ENCODE results near the gene LHFPL6.

The LHFPL6 gene

GRCh38 chr13:39353988-39354387 is 249.0 kb downstream of the LHFPL6 start:
- Histone ChIP-seq H3K36me3 (replicated peaks in 1 of 2; ENCODE audit: control insufficient read depth in 2 of 2, insufficient read depth in 2 of 2, low read length in 2 of 2) (no peaks in the 10 kb centered on the region), H3K4ac (ENCODE audit: low read length) (no peak overlapping the region), H3K4me3 (ENCODE audit: low read length in 2 of 2) (no peak overlapping the region), H2AFZ (ENCODE audit: low read length) (no peak overlapping the region), H3K18ac (ENCODE audit: low read length) (no peak overlapping the region), H3K4me1 (ENCODE audit: control insufficient read depth in 2 of 2, insufficient read depth in 1 of 2, low read depth in 1 of 2, low read length in 2 of 2) (peaks cover 2 to 15% of the 10 kb centered on the region in 2 donors), H3K14ac (ENCODE audit: low read length) (no peak overlapping the region), H3K9ac (ENCODE audit: low read depth, low read length, poor library complexity) (no peak overlapping the region), H2BK15ac (ENCODE audit: low read length) (no peak overlapping the region), H2BK120ac (ENCODE audit: low read depth, low read length) (no peak overlapping the region), H3K27me3 (ENCODE audit: control insufficient read depth in 3 of 3, insufficient read depth in 3 of 3, low read depth in 1 of 3, low read length in 3 of 3) (no peaks in the 10 kb centered on the region), H4K8ac (ENCODE audit: low read depth, low read length) (no peak overlapping the region), H3K23ac (ENCODE audit: low read depth, low read length, poor library complexity) (no peak overlapping the region), H2BK5ac (ENCODE audit: low read length) (no peak overlapping the region), H3K9me3 (replicated peaks in 1 of 2; ENCODE audit: control insufficient read depth in 2 of 2, insufficient read depth in 1 of 2, low read depth in 1 of 2, low read length in 2 of 2) (peaks cover 0 to 51% of the 10 kb centered on the region in 2 donors), H3K79me1 (ENCODE audit: low read depth, low read length) (no peaks in the 10 kb centered on the region), H3K4me2 (ENCODE audit: insufficient read depth, low read length, poor library complexity, severe bottlenecking) (no peak overlapping the region), H2AK5ac (ENCODE audit: low read depth, low read length) (no peak overlapping the region), H3K27ac (replicated peaks; ENCODE audit: low read length) (no peak overlapping the region), H2BK12ac (ENCODE audit: low read length) (no peak overlapping the region), H4K91ac (ENCODE audit: low read depth, low read length, poor library complexity) (no peak overlapping the region)
- DNase-seq (ENCODE audit: low spot score), result no peak
- no CpG with 5 or more reads among the region's 1 CpG for WGBS, 2 donors (ENCODE audit: extremely low coverage in 2 of 2, insufficient read length in 2 of 2, insufficient replicate concordance in 1 of 2)

- Histone ChIP-seq H2AK5ac (ENCODE audit: low read depth, low read length) (no peak overlapping the region), H3K23ac (ENCODE audit: low read depth, low read length, poor library complexity) (no peak overlapping the region), H2AFZ (ENCODE audit: low read length) (no peak overlapping the region), H3K4ac (ENCODE audit: low read length) (no peak overlapping the region), H3K27me3 (ENCODE audit: control insufficient read depth in 3 of 3, insufficient read depth in 3 of 3, low read depth in 1 of 3, low read length in 3 of 3) (no peaks in the 10 kb centered on the region), H3K18ac (ENCODE audit: low read length) (no peak overlapping the region), H3K4me1 (ENCODE audit: control insufficient read depth in 2 of 2, insufficient read depth in 1 of 2, low read depth in 1 of 2, low read length in 2 of 2) (peaks cover 10 to 25% of the 10 kb centered on the region in 2 donors), H2BK12ac (ENCODE audit: low read length) (no peak overlapping the region), H3K27ac (replicated peaks; ENCODE audit: low read length) (no peak overlapping the region), H4K91ac (ENCODE audit: low read depth, low read length, poor library complexity) (no peak overlapping the region), H3K4me2 (ENCODE audit: insufficient read depth, low read length, poor library complexity, severe bottlenecking) (no peak overlapping the region), H3K36me3 (replicated peaks in 1 of 2; ENCODE audit: control insufficient read depth in 2 of 2, insufficient read depth in 2 of 2, low read length in 2 of 2) (peaks cover 0 to 5% of the 10 kb centered on the region in 2 donors), H3K9ac (ENCODE audit: low read depth, low read length, poor library complexity) (no peak overlapping the region), H3K4me3 (ENCODE audit: low read length in 2 of 2) (no peak overlapping the region), H2BK5ac (ENCODE audit: low read length) (no peak overlapping the region), H2BK15ac (ENCODE audit: low read length) (no peak overlapping the region), H2BK120ac (ENCODE audit: low read depth, low read length) (no peak overlapping the region), H3K79me1 (ENCODE audit: low read depth, low read length) (no peaks in the 10 kb centered on the region), H3K9me3 (replicated peaks in 1 of 2; ENCODE audit: control insufficient read depth in 2 of 2, insufficient read depth in 1 of 2, low read depth in 1 of 2, low read length in 2 of 2) (peaks cover 0 to 20% of the 10 kb centered on the region in 2 donors), H3K14ac (ENCODE audit: low read length) (no peak overlapping the region), H4K8ac (ENCODE audit: low read depth, low read length) (no peak overlapping the region)
- no peak for DNase-seq (ENCODE audit: low spot score)
- WGBS, 2 donors (ENCODE audit: extremely low coverage in 2 of 2, insufficient read length in 2 of 2, insufficient replicate concordance in 1 of 2), result no CpG with 5 or more reads among the region's 3 CpGs
Observed at GRCh38 chr13:39350461-39350881, 252.5 kb downstream of the LHFPL6 start.

GRCh38 chr13:39349391-39349960 is 253.5 kb downstream of the LHFPL6 start:
- no peak for DNase-seq (ENCODE audit: low spot score)
- no peak overlapping the region for H3K27ac ChIP-seq (replicated peaks; ENCODE audit: low read length)
- H3K4me1 ChIP-seq (ENCODE audit: control insufficient read depth in 2 of 2, insufficient read depth in 1 of 2, low read depth in 1 of 2, low read length in 2 of 2), result peaks cover 10 to 25% of the 10 kb centered on the region in 2 donors
- H2BK12ac ChIP-seq (ENCODE audit: low read length), result no peak overlapping the region
- H2AFZ ChIP-seq (ENCODE audit: low read length), result no peak overlapping the region
- no peak overlapping the region for H3K14ac ChIP-seq (ENCODE audit: low read length)
- no CpG with 5 or more reads among the region's 6 CpGs for WGBS, 2 donors (ENCODE audit: extremely low coverage in 2 of 2, insufficient read length in 2 of 2, insufficient replicate concordance in 1 of 2)
- no peak overlapping the region for H3K23ac ChIP-seq (ENCODE audit: low read depth, low read length, poor library complexity)
- H2AK5ac ChIP-seq (ENCODE audit: low read depth, low read length), result no peak overlapping the region
- no peaks in the 10 kb centered on the region for H3K27me3 ChIP-seq (ENCODE audit: control insufficient read depth in 3 of 3, insufficient read depth in 3 of 3, low read depth in 1 of 3, low read length in 3 of 3)
- no peak overlapping the region for H4K8ac ChIP-seq (ENCODE audit: low read depth, low read length)
- no peak overlapping the region for H3K4ac ChIP-seq (ENCODE audit: low read length)
- no peak overlapping the region for H3K4me2 ChIP-seq (ENCODE audit: insufficient read depth, low read length, poor library complexity, severe bottlenecking)
- no peak overlapping the region for H3K9ac ChIP-seq (ENCODE audit: low read depth, low read length, poor library complexity)
- peaks cover 0 to 10% of the 10 kb centered on the region in 2 donors for H3K9me3 ChIP-seq (replicated peaks in 1 of 2; ENCODE audit: control insufficient read depth in 2 of 2, insufficient read depth in 1 of 2, low read depth in 1 of 2, low read length in 2 of 2)
- H3K79me1 ChIP-seq (ENCODE audit: low read depth, low read length), result no peaks in the 10 kb centered on the region
- no peak overlapping the region for H4K91ac ChIP-seq (ENCODE audit: low read depth, low read length, poor library complexity)
- no peak overlapping the region for H2BK120ac ChIP-seq (ENCODE audit: low read depth, low read length)
- no peak overlapping the region for H2BK15ac ChIP-seq (ENCODE audit: low read length)
- peaks cover 0 to 11% of the 10 kb centered on the region in 2 donors for H3K36me3 ChIP-seq (replicated peaks in 1 of 2; ENCODE audit: control insufficient read depth in 2 of 2, insufficient read depth in 2 of 2, low read length in 2 of 2)
- no peak overlapping the region for H3K4me3 ChIP-seq (ENCODE audit: low read length in 2 of 2)
- no peak overlapping the region for H3K18ac ChIP-seq (ENCODE audit: low read length)
- H2BK5ac ChIP-seq (ENCODE audit: low read length), result no peak overlapping the region

GRCh38 chr13:39347926-39348901 is 254.8 kb downstream of the LHFPL6 start:
- H3K36me3 ChIP-seq (replicated peaks in 1 of 2; ENCODE audit: control insufficient read depth in 2 of 2, insufficient read depth in 2 of 2, low read length in 2 of 2), result peaks cover 0 to 23% of the 10 kb centered on the region in 2 donors
- no peaks in the 10 kb centered on the region for H3K27me3 ChIP-seq (ENCODE audit: control insufficient read depth in 3 of 3, insufficient read depth in 3 of 3, low read depth in 1 of 3, low read length in 3 of 3)
- no peak overlapping the region for H2BK120ac ChIP-seq (ENCODE audit: low read depth, low read length)
- H2BK5ac ChIP-seq (ENCODE audit: low read length), result no peak overlapping the region
- DNase-seq (ENCODE audit: low spot score), result no peak
- no peak overlapping the region for H4K8ac ChIP-seq (ENCODE audit: low read depth, low read length)
- no peak overlapping the region for H3K27ac ChIP-seq (replicated peaks; ENCODE audit: low read length)
- no peak overlapping the region for H2AK5ac ChIP-seq (ENCODE audit: low read depth, low read length)
- H3K18ac ChIP-seq (ENCODE audit: low read length), result no peak overlapping the region
- H3K4me1 ChIP-seq (ENCODE audit: control insufficient read depth in 2 of 2, insufficient read depth in 1 of 2, low read depth in 1 of 2, low read length in 2 of 2), result peaks cover 10 to 25% of the 10 kb centered on the region in 2 donors
- H2BK12ac ChIP-seq (ENCODE audit: low read length), result no peak overlapping the region
- H3K4me2 ChIP-seq (ENCODE audit: insufficient read depth, low read length, poor library complexity, severe bottlenecking), result no peak overlapping the region
- no peak overlapping the region for H3K14ac ChIP-seq (ENCODE audit: low read length)
- H3K9ac ChIP-seq (ENCODE audit: low read depth, low read length, poor library complexity), result no peak overlapping the region
- WGBS, 2 donors (ENCODE audit: extremely low coverage in 2 of 2, insufficient read length in 2 of 2, insufficient replicate concordance in 1 of 2), result no CpG with 5 or more reads among the region's 9 CpGs
- H3K4me3 ChIP-seq (ENCODE audit: low read length in 2 of 2), result no peak overlapping the region
- H3K23ac ChIP-seq (ENCODE audit: low read depth, low read length, poor library complexity), result no peak overlapping the region
- H3K9me3 ChIP-seq (replicated peaks in 1 of 2; ENCODE audit: control insufficient read depth in 2 of 2, insufficient read depth in 1 of 2, low read depth in 1 of 2, low read length in 2 of 2), result peaks cover 0 to 13% of the 10 kb centered on the region in 2 donors
- no peak overlapping the region for H4K91ac ChIP-seq (ENCODE audit: low read depth, low read length, poor library complexity)
- no peak overlapping the region for H2BK15ac ChIP-seq (ENCODE audit: low read length)
- no peak overlapping the region for H3K4ac ChIP-seq (ENCODE audit: low read length)
- no peaks in the 10 kb centered on the region for H3K79me1 ChIP-seq (ENCODE audit: low read depth, low read length)
- peak overlapping the region; percentile 5 for H2AFZ ChIP-seq (ENCODE audit: low read length)

Data from neuronal stem cell (in vitro differentiated cells).